NCI-H1105 (cell line): Measurements from ENCODE around the gene ERG.

Experiments used
- DNase-seq: peaks from one replicate; lab custom pipeline; 2025; lab: John Stamatoyannopoulos, UW

ERG gene

GRCh38 chr21:38472412-38473108, 25.7 kb downstream of the ERG start:
- no peak for DNase-seq

GRCh38 chr21:38471766-38472165, 26.5 kb downstream of the ERG start:
- no peak for DNase-seq

GRCh38 chr21:38470755-38471154, 27.5 kb downstream of the ERG start:
- DNase-seq = no peak

- DNase-seq = no peak
Observed at GRCh38 chr21:38469642-38470041, 28.6 kb downstream of the ERG start.

- DNase-seq = no peak
Observed at GRCh38 chr21:38468989-38469388, 29.3 kb downstream of the ERG start.

DNA sequence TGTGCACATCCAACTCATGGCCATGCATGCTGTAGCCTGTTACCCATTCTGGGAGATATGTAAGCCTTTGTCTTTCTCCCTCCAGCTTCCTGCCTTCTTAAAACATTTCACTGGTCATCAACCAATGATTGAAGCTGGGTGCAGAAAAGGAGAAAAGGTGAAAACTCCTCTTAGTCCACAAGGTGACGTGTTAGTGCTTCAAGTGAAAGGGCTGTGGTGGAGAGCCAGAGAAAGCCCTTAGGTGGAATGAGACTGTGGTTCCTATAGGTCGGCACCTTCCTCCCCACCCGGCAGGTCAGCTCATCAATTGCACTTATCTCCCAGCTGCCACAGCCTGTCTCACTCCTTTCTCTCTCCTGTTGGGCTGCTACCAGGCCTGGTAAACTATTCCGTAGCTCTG, 30.4 kb downstream of the ERG start:
- DNase-seq = no peak

DNA sequence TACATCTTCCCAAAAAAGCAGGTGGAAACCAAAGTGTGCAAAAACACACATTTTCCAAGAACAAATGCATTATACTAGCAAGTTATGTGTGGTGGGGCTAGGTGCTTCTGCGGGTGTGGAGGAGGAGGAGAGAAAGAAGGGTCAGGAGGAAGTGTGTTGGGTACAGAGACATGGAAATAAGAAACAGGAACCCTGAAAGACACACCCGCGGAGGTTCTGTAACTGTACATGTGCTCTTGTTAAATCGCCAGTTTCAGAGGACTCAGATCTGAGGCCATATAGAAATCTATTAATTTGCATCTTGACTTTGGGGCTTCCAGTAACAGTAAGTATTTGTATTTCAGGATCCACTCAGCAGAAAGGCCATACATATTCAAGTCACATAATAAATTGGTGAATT, 30.9 kb downstream of the ERG start:
- DNase-seq = no peak

DNA sequence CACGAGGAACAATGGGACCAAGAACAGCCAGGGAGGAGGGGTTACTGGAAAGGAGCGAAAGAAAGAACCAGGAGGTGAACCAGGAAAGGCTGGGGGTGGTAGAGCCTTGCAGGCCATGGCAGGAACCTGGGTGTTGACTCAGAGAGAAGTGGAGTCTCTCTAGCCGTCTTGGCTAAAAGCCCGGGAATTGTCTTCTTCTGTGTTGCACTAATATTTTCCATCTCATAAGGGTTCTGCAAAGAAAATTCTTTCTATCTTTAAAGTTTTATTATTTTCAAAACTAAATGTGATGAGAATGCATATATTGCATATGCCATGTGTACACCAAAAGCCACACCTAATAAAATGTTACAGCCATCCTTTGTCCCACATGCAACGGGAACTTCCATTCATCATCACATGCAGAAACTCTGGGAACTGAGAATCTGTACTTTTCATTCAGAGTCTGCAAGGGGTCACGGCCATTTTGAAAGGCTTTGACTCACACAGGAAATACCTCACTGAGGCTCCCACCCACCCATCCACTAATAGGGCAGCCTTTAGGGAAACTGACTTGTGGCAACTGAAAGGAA, 38.0 kb downstream of the ERG start:
- DNase-seq = no peak

DNA sequence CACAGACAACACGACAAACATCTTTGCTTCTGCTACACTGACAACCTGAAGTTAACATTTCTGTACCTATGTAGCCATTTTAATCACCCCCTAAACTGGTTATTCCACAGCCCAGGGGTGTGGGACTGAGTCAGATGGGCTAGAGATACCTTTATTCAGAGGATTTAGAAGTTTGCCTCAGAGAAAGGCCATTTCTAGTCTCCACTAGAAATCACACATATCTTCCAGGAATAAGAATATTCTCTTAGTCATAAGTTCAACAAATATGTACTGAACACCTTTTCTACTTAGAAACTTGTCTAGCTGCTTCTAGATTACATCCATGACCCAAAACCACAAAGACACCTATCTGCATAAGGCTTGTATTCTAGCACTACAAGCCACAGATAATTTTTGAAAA, 38.8 kb downstream of the ERG start:
- DNase-seq = no peak

DNA sequence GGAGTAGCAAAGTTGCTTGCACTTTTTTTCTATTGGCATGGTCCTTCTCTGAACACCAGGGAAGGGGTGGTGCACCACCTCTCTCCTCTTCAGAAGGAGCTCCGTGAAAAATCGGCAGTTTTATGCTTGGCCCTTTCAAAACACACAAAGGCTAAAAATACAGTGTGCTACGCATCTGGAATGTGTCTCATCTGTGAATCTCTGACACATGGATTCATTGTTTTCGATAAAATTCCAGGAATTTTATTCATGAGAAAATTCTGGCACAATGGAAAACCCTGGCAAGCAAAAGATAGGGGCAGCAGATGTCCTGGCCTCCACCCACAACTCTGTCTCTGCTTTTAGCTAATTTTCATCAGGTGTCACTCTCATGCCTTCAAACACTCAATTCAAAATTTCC, 42.9 kb downstream of the ERG start:
- DNase-seq = no peak

GRCh38 chr21:38454702-38455101, 43.6 kb downstream of the ERG start:
- DNase-seq = no peak

DNA sequence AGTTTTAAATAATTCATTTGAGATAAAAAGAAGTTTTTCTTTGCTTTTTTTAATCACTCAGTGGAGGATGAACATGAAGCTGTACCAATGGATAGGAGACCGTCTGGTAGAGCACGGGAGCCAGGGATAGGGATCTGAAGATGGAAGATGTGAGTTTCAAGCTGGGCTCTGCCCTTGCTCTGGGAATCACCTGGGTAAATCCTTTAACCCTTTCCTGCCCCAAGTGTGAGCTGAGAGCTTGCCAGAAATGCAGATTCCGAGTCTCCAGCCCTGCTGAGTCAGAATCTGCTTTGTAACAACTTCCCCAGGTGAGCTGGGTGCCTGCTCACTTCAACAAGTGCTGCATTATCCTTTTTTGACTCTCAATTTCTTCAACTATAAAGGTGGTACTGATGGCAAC, 44.1 kb downstream of the ERG start:
- DNase-seq = no peak

DNA sequence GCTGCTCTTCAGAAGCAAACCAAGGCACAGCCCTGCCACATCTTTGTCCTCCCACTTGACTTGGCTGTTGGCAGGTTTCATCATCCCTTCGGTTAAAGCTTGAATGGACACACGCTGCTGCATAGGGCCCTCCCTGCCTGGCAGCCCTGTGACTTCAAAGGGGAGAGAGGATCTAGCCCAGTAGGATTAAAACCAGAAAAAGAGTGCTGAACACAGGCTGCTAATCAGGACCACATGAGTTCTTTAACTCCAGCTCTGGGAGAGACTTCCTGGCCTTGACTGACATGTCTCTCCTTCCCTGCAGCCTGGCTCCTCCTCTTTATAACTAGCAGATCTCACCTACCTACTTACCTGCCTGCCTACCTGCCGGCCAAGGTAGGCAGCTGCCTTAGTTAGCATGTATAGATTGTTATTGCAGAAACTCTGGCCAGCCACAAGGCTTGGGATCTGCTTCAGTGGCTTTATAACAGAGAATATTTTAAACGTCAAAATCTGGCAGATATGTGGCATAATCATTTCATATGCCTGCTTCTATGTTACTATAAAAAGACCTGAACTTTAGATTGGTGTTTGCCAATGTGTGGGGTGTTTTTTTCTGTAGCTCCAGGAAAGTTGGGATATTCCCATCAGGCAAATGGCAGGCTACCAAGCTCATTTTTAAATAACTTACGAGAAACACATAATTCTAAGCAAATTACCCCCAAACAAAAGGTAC, 49.4 kb downstream of the ERG start:
- no peak for DNase-seq

DNA sequence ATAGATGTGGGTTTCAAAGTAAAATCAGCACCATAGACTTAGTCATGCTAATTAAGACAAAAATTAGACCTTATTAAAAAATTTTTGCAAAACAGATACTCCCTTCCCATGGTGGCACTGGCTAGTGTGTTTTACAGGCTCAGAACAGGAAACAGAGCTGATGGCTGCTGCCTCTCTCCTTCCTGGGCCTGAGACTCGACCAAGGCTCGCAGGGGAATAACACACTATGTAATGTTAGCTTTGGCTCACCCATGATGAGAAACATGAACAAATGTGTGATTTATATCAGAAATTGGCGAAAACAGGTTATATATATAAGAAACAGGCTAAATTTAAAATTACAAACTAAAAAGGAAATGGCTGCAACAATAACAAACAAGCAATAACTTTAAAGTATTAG, 50.7 kb downstream of the ERG start:
- no peak for DNase-seq

DNA sequence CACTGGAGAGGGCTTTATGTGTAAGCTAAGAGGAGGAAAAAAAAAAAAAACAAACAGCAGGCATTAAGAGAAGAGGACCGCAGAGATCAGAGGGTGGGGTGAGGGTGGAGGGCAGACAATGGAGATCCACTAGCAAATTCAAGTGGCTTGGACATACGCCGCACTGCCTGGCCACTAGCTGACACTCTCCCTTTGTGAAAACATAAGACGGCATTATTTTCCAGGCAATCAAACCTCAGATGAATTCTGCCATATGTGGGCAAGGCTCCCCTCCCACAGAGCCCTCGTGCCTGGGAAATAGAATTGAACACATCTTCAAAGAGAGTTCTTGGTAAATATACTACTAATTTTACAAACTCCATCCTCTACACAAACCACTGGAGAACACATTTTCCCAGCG, 53.6 kb downstream of the ERG start:
- DNase-seq = no peak

GRCh38 chr21:38443110-38443509, 55.2 kb downstream of the ERG start:
- DNase-seq = no peak

- DNase-seq = no peak
Observed at GRCh38 chr21:38441153-38441552, 57.1 kb downstream of the ERG start.

DNA sequence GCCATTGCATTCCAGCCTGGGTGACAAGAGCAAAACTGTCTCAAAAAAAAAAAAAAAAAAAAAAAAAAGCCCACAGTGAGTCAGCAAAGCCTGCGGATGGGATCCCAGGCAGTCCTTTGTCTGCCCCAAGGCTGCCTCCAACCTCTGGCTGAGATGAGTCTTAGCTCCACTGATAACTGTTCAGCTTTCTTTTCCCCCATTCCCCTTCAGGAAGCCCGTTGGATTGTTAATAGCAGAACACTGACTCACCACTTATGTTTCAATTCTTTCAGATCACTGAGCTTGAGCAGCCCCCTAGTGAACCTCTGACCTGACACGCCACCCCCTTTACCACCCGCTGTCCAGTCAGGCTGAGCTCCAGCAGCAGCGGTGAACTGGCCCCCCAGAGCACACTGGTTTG, 57.5 kb downstream of the ERG start:
- DNase-seq = no peak

GRCh38 chr21:38439957-38440356, 58.3 kb downstream of the ERG start:
- peak; percentile 79 for DNase-seq

DNA sequence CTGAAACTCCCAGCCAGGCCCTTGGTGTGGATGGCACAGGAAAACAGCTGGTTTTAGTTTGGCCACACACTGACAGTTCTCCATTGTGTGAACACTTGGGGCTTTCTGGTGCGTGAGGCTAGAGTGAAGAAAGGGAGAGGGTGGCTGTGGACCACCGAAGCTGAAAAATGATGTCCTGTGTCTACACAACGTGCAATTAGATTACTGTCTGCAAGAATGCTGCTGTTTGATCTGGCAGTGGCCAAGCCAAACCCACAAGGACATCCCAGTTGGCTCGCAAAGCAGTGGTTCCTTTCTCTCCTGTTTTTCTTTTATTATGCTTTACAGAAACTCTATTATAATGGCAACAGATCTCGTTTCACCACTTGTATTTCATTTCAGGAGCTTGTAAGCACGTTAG, 58.9 kb downstream of the ERG start:
- DNase-seq = no peak

DNA sequence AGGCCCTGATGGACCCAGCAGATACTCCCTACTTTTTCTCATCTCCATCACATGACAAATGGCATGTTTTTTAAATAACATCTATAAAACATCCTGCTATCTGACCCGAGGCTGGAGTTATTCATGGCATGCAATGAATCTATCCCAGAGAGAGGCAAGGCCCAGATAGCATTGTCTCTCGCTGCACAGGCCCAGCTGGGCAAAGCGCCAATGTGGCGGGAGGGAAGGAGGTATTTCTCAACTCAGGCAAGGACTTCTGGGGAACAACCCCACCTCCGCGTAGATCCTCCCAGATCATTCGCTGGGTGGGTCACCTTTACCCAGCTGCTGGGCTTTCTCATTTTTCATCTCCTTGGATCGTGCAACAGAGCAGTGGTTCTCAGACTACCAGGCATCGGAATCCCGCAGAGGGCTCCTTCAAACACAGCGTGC, 59.8 kb downstream of the ERG start:
- no peak for DNase-seq

- DNase-seq = no peak
Observed at GRCh38 chr21:38436341-38436740, 61.9 kb downstream of the ERG start.

DNA sequence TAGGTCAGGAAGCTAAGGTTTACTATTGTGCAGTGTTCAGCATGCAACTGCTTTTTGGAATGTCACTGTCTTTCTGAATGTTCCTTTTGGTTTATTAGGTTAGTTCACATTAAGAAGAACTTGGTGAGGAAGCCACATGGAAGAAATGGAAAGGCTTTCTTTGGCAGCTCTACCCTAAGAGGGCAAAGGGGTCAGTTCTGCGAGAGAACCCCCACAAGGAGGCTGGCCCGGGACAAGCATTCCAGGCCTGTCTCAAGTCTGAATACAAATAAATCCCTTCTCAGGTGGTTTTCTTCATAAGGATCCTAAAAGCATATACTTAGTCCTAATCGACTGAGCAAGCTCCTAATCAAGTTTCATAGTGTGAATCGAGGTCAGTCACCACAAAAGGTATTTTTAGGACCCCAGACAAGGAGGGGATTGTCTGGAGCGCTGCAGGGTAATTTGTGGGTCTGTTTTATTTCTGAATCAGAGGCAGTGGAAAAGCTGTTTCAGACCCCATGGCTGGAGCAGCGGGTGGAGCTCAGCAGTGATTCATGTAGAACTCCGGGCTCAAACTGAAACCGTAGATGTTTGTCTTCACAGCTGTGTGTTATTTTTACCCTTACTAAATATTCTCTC, 63.3 kb downstream of the ERG start:
- no peak for DNase-seq
